KMS-11 (cell line): ENCODE data around the gene ULK4.

Experiments
- H2AFZ ChIP-seq: fragments of 200-600 bp; sonication (generic); 2 replicates; pipeline ENCODE4 v1.6.1; 2016; ENCODE audit warnings: antibody characterized with exemption, mixed run types, low read depth
- H3K27ac ChIP-seq: fragments of 200-600 bp; sonication (generic); 2 replicates; pipeline ENCODE4 v1.6.1; 2016; ENCODE audit warnings: mild to moderate bottlenecking, mixed run types
- H3K27me3 ChIP-seq: fragments of 200-600 bp; sonication (generic); 2 replicates; pipeline ENCODE4 v1.6.1; 2017; ENCODE audit warnings: mild to moderate bottlenecking, low read depth, mixed run types, moderate library complexity; ENCODE audit not compliant: insufficient read depth
- H3K36me3 ChIP-seq: fragments of 200-600 bp; sonication (generic); 2 replicates; pipeline ENCODE4 v1.6.1; 2017; ENCODE audit warnings: mild to moderate bottlenecking, mixed run types; ENCODE audit not compliant: insufficient read depth
- H3K4me1 ChIP-seq: fragments of 200-600 bp; sonication (generic); 2 replicates; pipeline ENCODE4 v1.6.1; 2016; ENCODE audit warnings: mild to moderate bottlenecking, low read depth, mixed run types; ENCODE audit not compliant: poor library complexity, severe bottlenecking
- H3K4me2 ChIP-seq: fragments of 200-600 bp; sonication (generic); 2 replicates; pipeline ENCODE4 v1.7.0; 2016; ENCODE audit warnings: mild to moderate bottlenecking, mixed run types
- H3K4me3 ChIP-seq: fragments of 200-600 bp; sonication (generic); IDR thresholded peaks from 2 replicates; pipeline ENCODE4 v1.6.1; 2017; ENCODE audit warnings: low read depth, low read length, mixed read lengths; ENCODE audit not compliant: insufficient read depth
- H3K79me2 ChIP-seq: fragments of 200-600 bp; sonication (generic); 2 replicates; pipeline ENCODE4 v1.6.1; 2016; ENCODE audit warnings: low read depth, mixed run types; ENCODE audit not compliant: insufficient read depth
- H3K9ac ChIP-seq: fragments of 200-600 bp; sonication (generic); 2 replicates; pipeline ENCODE4 v1.6.1; 2016; ENCODE audit warnings: mild to moderate bottlenecking, mixed run types
- H4K20me1 ChIP-seq: fragments of 200-600 bp; sonication (generic); 2 replicates; pipeline ENCODE4 v1.6.1; 2016; ENCODE audit warnings: mild to moderate bottlenecking, mixed run types; ENCODE audit not compliant: insufficient read depth
- CTCF ChIP-seq: fragments of 200-600 bp; sonication (generic); conservative IDR thresholded peaks from 2 replicates; pipeline ENCODE4 v1.6.1; 2017; ENCODE audit warnings: low read depth, mild to moderate bottlenecking, antibody characterized with exemption, low read length, moderate library complexity, mixed read lengths

Gene ULK4

GRCh38 chr3:41210966-41211365, 750.9 kb downstream of the ULK4 start:
- no peak overlapping the region for H2AFZ ChIP-seq
- H3K36me3 ChIP-seq, result no peaks in the 10 kb centered on the region
- H3K9ac ChIP-seq, result no peak overlapping the region
- no peak overlapping the region for H3K4me2 ChIP-seq
- H3K4me3 ChIP-seq, result no peak overlapping the region
- no peak overlapping the region for H3K27ac ChIP-seq
- no peaks in the 10 kb centered on the region for H3K27me3 ChIP-seq
- H3K79me2 ChIP-seq, result peaks cover 97% of the 10 kb centered on the region
- peaks cover 1% of the 10 kb centered on the region for H3K4me1 ChIP-seq
- H4K20me1 ChIP-seq, result peaks cover 14% of the 10 kb centered on the region
- no peak for TF ChIP-seq CTCF

GRCh38 chr3:41209646-41210045, 752.3 kb downstream of the ULK4 start:
- TF ChIP-seq CTCF, result no peak

GRCh38 chr3:41208507-41209220, 753.2 kb downstream of the ULK4 start:
- peaks cover 98% of the 10 kb centered on the region for H3K79me2 ChIP-seq
- H3K4me3 ChIP-seq, result no peak overlapping the region
- TF ChIP-seq CTCF, result no peak
- H4K20me1 ChIP-seq, result peaks cover 24% of the 10 kb centered on the region
- no peak overlapping the region for H2AFZ ChIP-seq
- H3K4me2 ChIP-seq, result no peak overlapping the region
- H3K27ac ChIP-seq, result no peak overlapping the region
- H3K27me3 ChIP-seq, result no peaks in the 10 kb centered on the region
- no peaks in the 10 kb centered on the region for H3K36me3 ChIP-seq
- no peak overlapping the region for H3K9ac ChIP-seq
- H3K4me1 ChIP-seq, result peaks cover under 1% of the 10 kb centered on the region

More at GRCh38 chr3:41209646-41210045, 752.3 kb downstream of the ULK4 start:
- H3K4me1 ChIP-seq, result no peaks in the 10 kb centered on the region
- no peak overlapping the region for H3K4me2 ChIP-seq
- peaks cover 15% of the 10 kb centered on the region for H4K20me1 ChIP-seq
- H3K27ac ChIP-seq, result no peak overlapping the region
- H3K79me2 ChIP-seq, result peaks cover 98% of the 10 kb centered on the region
- no peak overlapping the region for H2AFZ ChIP-seq
- no peak overlapping the region for H3K9ac ChIP-seq
- H3K27me3 ChIP-seq, result no peaks in the 10 kb centered on the region
- H3K36me3 ChIP-seq, result no peaks in the 10 kb centered on the region
- H3K4me3 ChIP-seq, result no peak overlapping the region

GRCh38 chr3:41207355-41207754, 754.5 kb downstream of the ULK4 start:
- H3K4me3 ChIP-seq, result no peak overlapping the region
- peaks cover 26% of the 10 kb centered on the region for H4K20me1 ChIP-seq
- no peak overlapping the region for H3K4me2 ChIP-seq
- H3K36me3 ChIP-seq, result no peaks in the 10 kb centered on the region
- no peaks in the 10 kb centered on the region for H3K27me3 ChIP-seq
- no peak overlapping the region for H3K9ac ChIP-seq
- H3K4me1 ChIP-seq, result peaks cover 12% of the 10 kb centered on the region
- H2AFZ ChIP-seq, result no peak overlapping the region
- peaks cover 98% of the 10 kb centered on the region for H3K79me2 ChIP-seq
- no peak overlapping the region for H3K27ac ChIP-seq
- TF ChIP-seq CTCF, result no peak
